H1 (cell line): Measurements from ENCODE around the gene TGFB2. TPM values are rescaled to one million over a fixed set of nuclear protein-coding genes. Genes with fewer than 3 reads are reported as not detected.

Experiments
- CTCF ChIA-PET: fragments of 300-600 bp; sonication (Branson Sonifier 250); formaldehyde crosslinking; loops from one replicate; lab custom pipeline; 2021; ENCODE audit not compliant: partially characterized antibody; lab: Charles Lee
- POLR2A ChIA-PET: fragments of 300-600 bp; sonication (Branson Sonifier 250); formaldehyde crosslinking; loops from one replicate; lab custom pipeline; 2021; ENCODE audit warnings: inconsistent platforms; ENCODE audit not compliant: partially characterized antibody; lab: Charles Lee
- DNase-seq, 2 experiments: peaks; one replicate each; pipeline versions ENCODE4 v3.0.0 to v3.0.0-alpha.2; 2010 to 2022; ENCODE audit warnings: low spot score in 2 of 2, low read depth in 1 of 2, mixed read lengths in 1 of 2
- FAIRE-seq: peaks from 2 replicates; lab custom pipeline; 2011; peaks lifted over from hg19 to GRCh38; lab: Jason Lieb, UNC
- H2AFZ ChIP-seq: 2 replicates; pipeline ENCODE4 v1.8.1; 2012; ENCODE audit warnings: low read length, inconsistent platforms
- H2AK5ac ChIP-seq: 2 replicates; pipeline ENCODE4 v1.6.1; 2013; ENCODE audit warnings: low read depth, low read length
- H2BK120ac ChIP-seq: replicated peaks from 2 replicates; pipeline ENCODE3; 2013; ENCODE audit warnings: low read depth, low read length, inconsistent platforms
- H2BK12ac ChIP-seq: 2 replicates; pipeline ENCODE4 v1.6.1; 2013; ENCODE audit warnings: low read depth, low read length
- H2BK15ac ChIP-seq: 2 replicates; pipeline ENCODE4 v1.6.1; 2013; ENCODE audit warnings: low read length
- H2BK20ac ChIP-seq: 2 replicates; pipeline ENCODE4 v1.6.1; 2013; ENCODE audit warnings: low read length
- H2BK5ac ChIP-seq: 2 replicates; pipeline ENCODE4 v1.6.1; 2013; ENCODE audit warnings: low read depth, low read length
- H3K14ac ChIP-seq: 2 replicates; pipeline ENCODE4 v1.6.1; 2013; ENCODE audit warnings: inconsistent platforms; ENCODE audit not compliant: insufficient read length
- H3K18ac ChIP-seq: 2 replicates; pipeline ENCODE4 v1.6.1; 2013; ENCODE audit warnings: low read length; ENCODE audit errors: extremely low read depth
- H3K23ac ChIP-seq: 2 replicates; pipeline ENCODE4 v1.6.1; 2013; ENCODE audit warnings: inconsistent platforms; ENCODE audit not compliant: insufficient read length
- H3K23me2 ChIP-seq: 2 replicates; pipeline ENCODE4 v1.6.1; 2013; ENCODE audit warnings: low read depth, low read length
- H3K27ac ChIP-seq: 2 replicates; pipeline ENCODE4 v1.6.1; 2011; ENCODE audit warnings: low read depth, low read length, inconsistent platforms
- H3K27me3 ChIP-seq, 4 experiments: replicated peaks in 1 of 4; 1 replicate in 1 of 4; 2 replicates in 3 of 4; pipeline versions ENCODE4 v1.6.1 to v1.8.1; 2011 to 2013; ENCODE audit warnings: low read length in 3 of 4, mild to moderate bottlenecking in 3 of 4, inconsistent platforms in 2 of 4, mixed read lengths in 2 of 4, moderate library complexity in 1 of 4; ENCODE audit not compliant: control insufficient read depth in 3 of 4, insufficient read depth in 3 of 4; ENCODE audit errors: extremely low read depth in 1 of 4
- H3K36me3 ChIP-seq, 4 experiments: 2 replicates each; pipeline versions ENCODE4 v1.6.1 to v1.8.1; 2011 to 2013; ENCODE audit warnings: mild to moderate bottlenecking in 4 of 4, low read length in 3 of 4, moderate library complexity in 2 of 4, control low read depth in 1 of 4, inconsistent platforms in 1 of 4; ENCODE audit not compliant: insufficient read depth in 4 of 4, control insufficient read depth in 2 of 4
- H3K4ac ChIP-seq: replicated peaks from 2 replicates; pipeline ENCODE3; 2013; ENCODE audit warnings: low read length, low read depth, mixed read lengths, inconsistent platforms; ENCODE audit not compliant: insufficient read length
- H3K4me1 ChIP-seq, 4 experiments: replicated peaks in 1 of 4; 1 replicate in 1 of 4; 2 replicates in 3 of 4; pipeline versions ENCODE4 v1.6.1 to v1.8.1; 2011 to 2013; ENCODE audit warnings: low read length in 3 of 4, inconsistent platforms in 2 of 4, mixed read lengths in 1 of 4; ENCODE audit not compliant: insufficient read depth in 4 of 4, control insufficient read depth in 3 of 4
- H3K4me2 ChIP-seq, 2 experiments: 2 replicates each; pipeline versions ENCODE4 v1.6.1 to v1.8.1; 2011 to 2013; ENCODE audit warnings: low read depth in 2 of 2, low read length in 2 of 2, control low read depth in 1 of 2, inconsistent platforms in 1 of 2, mild to moderate bottlenecking in 1 of 2; ENCODE audit not compliant: insufficient read depth in 1 of 2
- H3K4me3 ChIP-seq, 4 experiments: fragments of 200-600, 300-600 bp in 1 of 4; sonication (generic), shearing (Covaris generic), sonication (Bioruptor Twin) in 1 of 4; 2 replicates each; pipeline versions ENCODE4 v1.5.1 to v1.8.1; 2011 to 2016; ENCODE audit warnings: low read length in 4 of 4, low read depth in 3 of 4, control low read depth in 2 of 4, inconsistent platforms in 2 of 4, mild to moderate bottlenecking in 2 of 4, mixed read lengths in 1 of 4, moderate library complexity in 1 of 4; ENCODE audit not compliant: insufficient read depth in 2 of 4; ENCODE audit errors: extremely low read depth in 1 of 4
- H3K56ac ChIP-seq: replicated peaks from 2 replicates; pipeline ENCODE3; 2013; ENCODE audit warnings: low read depth, mild to moderate bottlenecking, mixed read lengths, low read length, inconsistent platforms; ENCODE audit not compliant: insufficient read length
- H3K79me1 ChIP-seq: 2 replicates; pipeline ENCODE4 v1.6.1; 2013; ENCODE audit warnings: low read depth, low read length, control low read depth
- H3K79me2 ChIP-seq, 2 experiments: 2 replicates each; pipeline versions ENCODE4 v1.6.1 to v1.8.1; 2012 to 2013; ENCODE audit warnings: low read length in 2 of 2, mild to moderate bottlenecking in 2 of 2, inconsistent platforms in 1 of 2; ENCODE audit not compliant: insufficient read depth in 2 of 2, control insufficient read depth in 1 of 2
- H3K9ac ChIP-seq, 4 experiments: replicated peaks in 1 of 4; 1 replicate in 1 of 4; 2 replicates in 3 of 4; pipeline versions ENCODE4 v1.6.1 to v1.8.1; 2011 to 2013; ENCODE audit warnings: low read depth in 3 of 4, low read length in 3 of 4, control low read depth in 2 of 4, mild to moderate bottlenecking in 2 of 4, moderate library complexity in 2 of 4, inconsistent platforms in 1 of 4; ENCODE audit errors: extremely low read depth in 1 of 4
- H3K9me3 ChIP-seq, 2 experiments: 2 replicates each; pipeline versions ENCODE4 v1.6.1 to v1.8.1; 2012 to 2013; ENCODE audit warnings: mild to moderate bottlenecking in 2 of 2, moderate library complexity in 2 of 2, control low read depth in 1 of 2, inconsistent platforms in 1 of 2, low read depth in 1 of 2, low read length in 1 of 2, mixed read lengths in 1 of 2; ENCODE audit not compliant: insufficient read depth in 2 of 2
- H4K20me1 ChIP-seq, 2 experiments: replicated peaks in 1 of 2; 2 replicates each; pipeline versions ENCODE3 to v1.8.1; 2011 to 2013; ENCODE audit warnings: inconsistent platforms in 2 of 2, low read length in 2 of 2, mild to moderate bottlenecking in 1 of 2; ENCODE audit not compliant: insufficient read depth in 2 of 2, control insufficient read depth in 1 of 2
- H4K5ac ChIP-seq: 2 replicates; pipeline ENCODE4 v1.6.1; 2013; ENCODE audit warnings: low read length, low read depth, mixed read lengths, inconsistent platforms; ENCODE audit not compliant: insufficient read length
- H4K8ac ChIP-seq: 2 replicates; pipeline ENCODE4 v1.8.0; 2013; ENCODE audit warnings: mild to moderate bottlenecking, moderate library complexity, low read length, inconsistent platforms; ENCODE audit not compliant: insufficient read depth; ENCODE audit errors: extremely low read depth
- H4K91ac ChIP-seq: replicated peaks from 2 replicates; pipeline ENCODE3; 2013; ENCODE audit warnings: low read length, mixed read lengths, inconsistent platforms; ENCODE audit not compliant: insufficient read length
- EZH2 ChIP-seq: fragments of 200-600 bp; sonication (generic); IDR thresholded peaks from 2 replicates; pipeline ENCODE4 v1.7.1; 2012; ENCODE audit warnings: low read depth, mild to moderate bottlenecking, moderate library complexity, low read length, inconsistent platforms; ENCODE audit not compliant: severe bottlenecking
- HDAC6 ChIP-seq: IDR thresholded peaks from one replicate; pipeline ENCODE4 v1.7.1; 2012; ENCODE audit warnings: low read depth, mild to moderate bottlenecking, inconsistent platforms, low read length, moderate library complexity
- RBBP5 ChIP-seq: IDR thresholded peaks from 2 replicates; pipeline ENCODE4 v1.7.1; 2012; ENCODE audit warnings: low read depth, mild to moderate bottlenecking, inconsistent platforms, low read length, moderate library complexity, borderline replicate concordance
- SIN3A ChIP-seq, 2 experiments: IDR thresholded peaks in 1 of 2; conservative IDR thresholded peaks in 1 of 2; 2 replicates each; pipeline ENCODE4 v1.6.1; 2011 to 2012; ENCODE audit warnings: low read length in 2 of 2, improper control_type of control experiment in 1 of 2, low read depth in 1 of 2, mild to moderate bottlenecking in 1 of 2
- SRF ChIP-seq: IDR thresholded peaks from 2 replicates; pipeline ENCODE4 v1.6.1; 2011; ENCODE audit warnings: mild to moderate bottlenecking, low read depth, low read length, moderate library complexity
- WGBS, 2 experiments: shearing (Covaris generic) in 1 of 2; methylation state at CpG; one replicate each; pipeline versions ENCODE4 v1.1.6 to v1.1.7; 2013 to 2015; ENCODE audit warnings: low lambda C conversion rate in 2 of 2, mixed read lengths in 2 of 2, inconsistent platforms in 1 of 2, low coverage in 1 of 2, missing lambda C conversion rate in 1 of 2; ENCODE audit not compliant: insufficient replicate concordance in 2 of 2, insufficient coverage in 1 of 2, insufficient read length in 1 of 2; ENCODE audit errors: extremely low coverage in 1 of 2, missing lambda C conversion rate in 1 of 2; 5-methylcytosine and 5-hydroxymethylcytosine counted together
- polyA plus RNA-seq, 7 experiments: library from polyadenylated mRNA; depleted of rRNA in 3 of 7; stranded (reverse) in 5 of 7; unstranded in 2 of 7; fragments of >200 nt in 5 of 7; fragments of 200-250 nt in 2 of 7; gene quantifications; 1 replicate in 5 of 7; 2 replicates in 1 of 7; 4 replicates in 1 of 7; pipeline versions ENCODE4 v1.2.1 to v1.2.3, GENCODE V29; 2011 to 2013; ENCODE audit warnings: missing spikeins in 2 of 7, mixed read lengths in 2 of 7
- total RNA-seq: library from RNA; stranded (reverse); fragmentation: NEBNext Ultra II Directional; extraction: Animal tissue kit (Norgen Biotek cat#: 25700); gene quantifications from 2 replicates; pipeline ENCODE4 v1.2.1, GENCODE V29; 2021
- TF ChIP-seq, protein P1 (sequence below): IDR thresholded peaks from 2 replicates; pipeline ENCODE4 v1.6.1; 2011; ENCODE audit warnings: low read length, improper control_type of control experiment

The TGFB2 gene
- total and polyA plus RNA-seq, 2 of the 8 experiments (the other 6 are each of a cell fraction or from before 2014, with no cell fraction given): 0.26 to 0.84 TPM

DNA sequence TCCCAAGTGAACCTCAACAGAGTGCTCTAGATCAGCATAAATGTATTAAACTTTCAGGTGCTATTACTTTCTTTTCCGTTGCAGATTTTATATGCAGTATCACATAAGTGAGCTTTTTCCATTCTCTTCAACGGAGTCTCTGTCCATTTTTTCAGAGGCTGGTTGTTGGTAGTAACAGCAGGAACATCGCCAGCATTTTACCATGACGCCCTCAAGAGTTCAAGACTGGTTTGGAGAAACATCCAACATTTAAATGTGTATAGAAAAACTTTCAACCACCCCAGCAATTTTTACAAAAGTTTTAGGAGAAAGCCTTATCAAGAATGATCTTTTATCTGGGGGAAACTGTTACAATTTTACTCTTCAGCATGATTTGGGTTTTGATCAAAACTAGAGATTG lies 117.0 kb downstream of the TGFB2 start:
- Histone ChIP-seq H2AK5ac (no peak overlapping the region), H3K4me1 (peaks cover 4 to 11% (median 9%) of the 10 kb centered on the region in 4 experiments; a peak in 5 of 7 replicates), H3K23me2 (no peaks in the 10 kb centered on the region), H3K9me3 (no peaks in the 10 kb centered on the region), H3K4me2 (no peak overlapping the region), H3K23ac (no peak overlapping the region), H4K20me1 (no peaks in the 10 kb centered on the region), H3K79me2 (no peaks in the 10 kb centered on the region), H2BK15ac (no peak overlapping the region), H4K91ac (no peak overlapping the region), H2BK120ac (no peak overlapping the region), H2BK12ac (no peak overlapping the region), H3K27ac (no peak overlapping the region), H2BK5ac (no peak overlapping the region), H3K9ac (no peak overlapping the region), H3K18ac (no peak overlapping the region), H3K56ac (no peak overlapping the region), H3K36me3 (no peaks in the 10 kb centered on the region), H3K4ac (no peak overlapping the region), H4K8ac (no peak overlapping the region), H4K5ac (no peak overlapping the region), H2AFZ (no peak overlapping the region), H2BK20ac (no peak overlapping the region), H3K79me1 (no peaks in the 10 kb centered on the region), H3K14ac (no peak overlapping the region), H3K4me3 (no peak overlapping the region), H3K27me3 (no peaks in the 10 kb centered on the region)
- CTCF ChIA-PET: interaction anchor here (1.5 kb wide), 1 partner anchor 30 kb away, joined by 3 read pairs; no protein-coding TSS in a partner anchor
- POLR2A ChIA-PET: no interaction called here
- WGBS, 2 experiments: 95% methylated on average over 4 of the region's 4 CpGs; no CpG with 5 or more reads in 1 of the 2 experiments
- DNase-seq (no peak), FAIRE-seq (no peak)
- TF ChIP-seq SRF: no peak
- TF ChIP-seq, protein P1, sequence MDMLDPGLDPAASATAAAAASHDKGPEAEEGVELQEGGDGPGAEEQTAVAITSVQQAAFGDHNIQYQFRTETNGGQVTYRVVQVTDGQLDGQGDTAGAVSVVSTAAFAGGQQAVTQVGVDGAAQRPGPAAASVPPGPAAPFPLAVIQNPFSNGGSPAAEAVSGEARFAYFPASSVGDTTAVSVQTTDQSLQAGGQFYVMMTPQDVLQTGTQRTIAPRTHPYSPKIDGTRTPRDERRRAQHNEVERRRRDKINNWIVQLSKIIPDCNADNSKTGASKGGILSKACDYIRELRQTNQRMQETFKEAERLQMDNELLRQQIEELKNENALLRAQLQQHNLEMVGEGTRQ: no peak
- TF ChIP-seq EZH2: no peak
- TF ChIP-seq SIN3A (conservative IDR thresholded peaks at IDR 0.05 in 1 of 2, IDR thresholded peaks at IDR 0.05 in 1 of 2; ENCODE audit: low read depth in 1 of 2, low read length in 2 of 2): no peak
- TF ChIP-seq RBBP5: no peak
- TF ChIP-seq HDAC6: no peak
